ENCODE results near the gene IL17RE. TPM values are rescaled to one million over a fixed set of nuclear protein-coding genes. Genes with fewer than 3 reads are reported as not detected.

The IL17RE gene
- total RNA-seq, 4 donors from 2014 or later = 11.6 to 160 (median 109) TPM

DNA sequence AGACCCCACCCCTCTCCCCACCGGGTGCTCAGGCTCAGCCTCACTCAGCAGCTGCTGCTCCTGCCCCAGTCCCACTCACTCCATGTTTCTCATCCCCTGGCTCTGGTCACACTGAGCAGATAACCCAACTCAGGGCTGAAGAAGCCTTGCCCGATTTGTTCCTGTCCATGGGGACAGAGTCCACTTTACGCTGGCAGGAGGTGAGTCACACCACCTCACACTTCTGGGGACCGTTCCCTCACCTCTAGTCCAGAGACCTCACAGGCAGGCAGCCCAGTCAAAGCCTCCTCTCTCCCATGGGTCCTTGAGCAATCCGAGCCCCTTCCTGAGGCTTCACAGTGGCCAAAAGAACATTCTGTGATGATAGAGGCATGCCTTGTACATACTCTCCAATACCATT lies 23.9 kb upstream of the IL17RE start:
- Histone ChIP-seq H3K27me3 (no peaks in the 10 kb centered on the region), H3K4me3 (peak overlapping the region in 3 of 4 donors; percentile 8 to 58 (median 37)), H3K9me3 (no peaks in the 10 kb centered on the region), H3K36me3 (no peaks in the 10 kb centered on the region), H3K27ac (peak overlapping the region in 3 of 4 donors; percentile 39 to 91 (median 62)), H3K4me1 (peaks cover 0 to 10% (median 0%) of the 10 kb centered on the region in 4 donors)
- DNase-seq = peak in 2 of 3 donors; percentile 82 to 90
- peak; percentile 92 to 97 for TF ChIP-seq POLR2A (IDR thresholded peaks at IDR 0.05)
- no peak for TF ChIP-seq CTCF (IDR thresholded peaks at IDR 0.05)

- no peak for DNase-seq
- no peak for TF ChIP-seq POLR2A (IDR thresholded peaks at IDR 0.05)
- no peak for TF ChIP-seq CTCF (IDR thresholded peaks at IDR 0.05)
- Histone ChIP-seq H3K27ac (peak within 1 kb of the TSS in 3 of 4 donors; percentile 39 to 91 (median 62)), H3K4me3 (no peak within 1 kb of the TSS), H3K36me3 (no peaks in the 10 kb centered on the region), H3K4me1 (peaks cover 0 to 21% (median 0%) of the 10 kb centered on the region in 4 donors), H3K27me3 (no peaks in the 10 kb centered on the region), H3K9me3 (no peaks in the 10 kb centered on the region)
Measured at GRCh38 chr3:9879830-9880549, 22.7 kb upstream of the IL17RE start, which contains the start of gene CIDEC. CIDEC (minus strand) TSS chr3:9880253; CDS start chr3:9878486, 1,767 bp downstream.

- Histone ChIP-seq H3K36me3 (no peaks in the 10 kb centered on the region), H3K4me3 (no peak overlapping the region), H3K9me3 (no peaks in the 10 kb centered on the region), H3K27ac (no peak overlapping the region), H3K4me1 (peaks cover 0 to 24% (median 0%) of the 10 kb centered on the region in 4 donors), H3K27me3 (no peaks in the 10 kb centered on the region)
- no peak for TF ChIP-seq POLR2A (IDR thresholded peaks at IDR 0.05)
- TF ChIP-seq CTCF (IDR thresholded peaks at IDR 0.05) = no peak
- DNase-seq = no peak
Measured at GRCh38 chr3:9881441-9881840, 21.2 kb upstream of the IL17RE start.

GRCh38 chr3:9883706-9884554 lies 18.7 kb upstream of the IL17RE start:
- Histone ChIP-seq H3K4me1 (peaks cover 0 to 24% (median 0%) of the 10 kb centered on the region in 4 donors), H3K27ac (peak overlapping the region in 3 of 4 donors; percentile 63 to 84 (median 79)), H3K27me3 (no peaks in the 10 kb centered on the region), H3K9me3 (no peaks in the 10 kb centered on the region), H3K4me3 (no peak overlapping the region), H3K36me3 (no peaks in the 10 kb centered on the region)
- TF ChIP-seq CTCF (IDR thresholded peaks at IDR 0.05) (no peak), POLR2A (IDR thresholded peaks at IDR 0.05) (no peak)
- DNase-seq = no peak

DNA sequence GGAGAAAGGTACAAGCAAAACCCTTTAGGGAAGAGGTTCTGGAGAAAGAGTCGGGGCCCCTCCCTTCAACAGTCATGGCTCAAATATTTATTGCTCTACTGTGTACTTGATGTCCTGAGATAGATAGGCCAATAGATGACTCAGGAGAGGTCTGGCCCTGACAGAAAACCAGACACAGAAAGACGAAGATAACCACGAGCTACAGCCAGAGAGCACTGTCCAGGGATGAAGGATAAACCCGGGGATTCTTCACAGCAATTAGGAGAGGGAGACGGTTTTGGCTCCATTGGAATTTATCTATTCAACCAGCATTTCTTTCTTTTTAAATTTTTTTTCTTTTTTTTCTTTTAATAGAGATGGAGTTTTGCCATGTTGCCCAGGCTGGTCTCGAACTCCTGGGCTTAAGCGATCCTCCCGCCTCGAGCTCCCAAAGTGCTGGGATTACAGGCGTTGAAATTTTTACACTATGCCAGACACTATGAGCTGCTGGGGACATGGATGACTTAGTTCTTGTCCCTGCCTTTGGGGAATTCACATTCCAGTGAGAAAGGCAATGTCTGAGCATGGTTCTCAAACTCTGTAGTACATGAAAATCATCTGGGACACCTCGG lies 18.0 kb upstream of the IL17RE start:
- peaks cover 0 to 17% (median 0%) of the 10 kb centered on the region in 4 donors for H3K4me1 ChIP-seq
- no peak overlapping the region for H3K4me3 ChIP-seq
- no peaks in the 10 kb centered on the region for H3K27me3 ChIP-seq
- H3K27ac ChIP-seq = peak overlapping the region in 3 of 4 donors; percentile 63 to 84 (median 79)
- H3K36me3 ChIP-seq = no peaks in the 10 kb centered on the region
- H3K9me3 ChIP-seq = no peaks in the 10 kb centered on the region
- TF ChIP-seq CTCF (IDR thresholded peaks at IDR 0.05) (peak in 3 of 6 experiments; percentile 13 to 42 (median 33)), POLR2A (IDR thresholded peaks at IDR 0.05) (peak in 1 of 2 donors; percentile 58)
- DNase-seq = peak in 1 of 3 donors; percentile 77
